GM12878 (cell line): ENCODE measurements around the gene RTN4RL1.

Experiments
- ATF7 ChIP-seq: fragments of 450-650 bp; IDR thresholded peaks from 2 replicates; pipeline ENCODE4 v1.6.1; 2016; ENCODE audit warnings: low read depth, mild to moderate bottlenecking
- CBFB ChIP-seq: IDR thresholded peaks from 2 replicates; pipeline ENCODE4 v1.6.1; 2016; ENCODE audit warnings: antibody characterized with exemption, low read depth
- CHD1 ChIP-seq: IDR thresholded peaks from 2 replicates; pipeline ENCODE4 v1.6.1; 2012; ENCODE audit warnings: low read depth, low read length, improper control_type of control experiment
- CTCF ChIP-seq, 3 experiments: IDR thresholded peaks in 2 of 3; conservative IDR thresholded peaks in 1 of 3; 2 replicates each; pipeline ENCODE4 v1.5.1; 2011; ENCODE audit warnings: low read depth in 3 of 3, low read length in 3 of 3, mild to moderate bottlenecking in 3 of 3, control low read depth in 2 of 3, moderate library complexity in 2 of 3, inconsistent platforms in 1 of 3, mixed read lengths in 1 of 3; ENCODE audit not compliant: control insufficient read depth in 2 of 3, insufficient read depth in 1 of 3; ENCODE audit errors: extremely low read depth in 1 of 3
- FOXM1 ChIP-seq: IDR thresholded peaks from 2 replicates; pipeline ENCODE4 v1.6.1; 2012; ENCODE audit warnings: low read depth, mild to moderate bottlenecking, inconsistent platforms, low read length, moderate library complexity
- POLR2A ChIP-seq: IDR thresholded peaks from 2 replicates; pipeline ENCODE4 v1.6.1; 2011; ENCODE audit warnings: low read depth, mild to moderate bottlenecking, low read length
- SMAD1 ChIP-seq: fragments of 450-650 bp; IDR thresholded peaks from 2 replicates; pipeline ENCODE4 v1.6.1; 2018; ENCODE audit warnings: mild to moderate bottlenecking, low read depth; ENCODE audit not compliant: partially characterized antibody
- SMC3 ChIP-seq: IDR thresholded peaks from 2 replicates; pipeline ENCODE4 v1.6.1; 2011; ENCODE audit warnings: low read length, improper control_type of control experiment, borderline replicate concordance
- TAF1 ChIP-seq: IDR thresholded peaks from 2 replicates; pipeline ENCODE4 v1.6.1; 2011; ENCODE audit warnings: mild to moderate bottlenecking, low read depth, low read length, borderline replicate concordance

- TF ChIP-seq SMAD1, result no peak
- no peak for TF ChIP-seq POLR2A
- TF ChIP-seq CHD1, result no peak
- no peak for TF ChIP-seq ATF7
- no peak for TF ChIP-seq CBFB
- no peak for TF ChIP-seq SMC3
- TF ChIP-seq TAF1, result no peak
- no peak for TF ChIP-seq FOXM1
- no peak for TF ChIP-seq CTCF (IDR thresholded peaks at IDR 0.05 in 2 of 3, conservative IDR thresholded peaks at IDR 0.05 in 1 of 3; ENCODE audit: control insufficient read depth in 2 of 3, extremely low read depth in 1 of 3, insufficient read depth in 1 of 3, low read depth in 3 of 3, low read length in 3 of 3)
Measured at GRCh38 chr17:2034157-2034556, 9.0 kb upstream of the RTN4RL1 start.
